GM23338 (cell line): ENCODE measurements around the gene UBASH3B.

Experiments used
- CREB1 ChIP-seq: fragments of 250-450 bp; sonication (Bioruptor Pico); IDR thresholded peaks from 2 replicates; pipeline ENCODE4 v1.5.0; 2020; ENCODE audit warnings: low read depth, mild to moderate bottlenecking, moderate library complexity
- CTCF ChIP-seq, 2 experiments: fragments of 200-600 bp in 1 of 2; sonication (generic) in 1 of 2; conservative IDR thresholded peaks; 2 replicates each; pipeline versions ENCODE4 v1.5.1 to v1.6.1; 2016 to 2017; ENCODE audit warnings: antibody characterized with exemption in 2 of 2, low read depth in 2 of 2, mild to moderate bottlenecking in 2 of 2, moderate library complexity in 1 of 2
- ETS1 ChIP-seq: IDR thresholded peaks from 2 replicates; pipeline ENCODE4 v1.6.1; 2016; ENCODE audit warnings: antibody characterized with exemption
- EZH2 ChIP-seq: fragments of 200-600 bp; sonication (generic); IDR thresholded peaks from one replicate; pipeline ENCODE4 v1.8.0; 2017; ENCODE audit warnings: antibody characterized with exemption, mild to moderate bottlenecking, low read depth; ENCODE audit not compliant: unreplicated experiment
- EZH2phosphoT487 ChIP-seq: fragments of 200-600 bp; sonication (generic); IDR thresholded peaks from one replicate; pipeline ENCODE4 v1.8.1; 2018; ENCODE audit warnings: antibody characterized with exemption; ENCODE audit not compliant: unreplicated experiment
- NANOG ChIP-seq: IDR thresholded peaks from 2 replicates; pipeline ENCODE4 v1.6.1; 2016; ENCODE audit warnings: antibody characterized with exemption, borderline replicate concordance
- POLR2AphosphoS5 ChIP-seq: IDR thresholded peaks from 2 replicates; pipeline ENCODE4 v1.6.1; 2016; ENCODE audit warnings: antibody characterized with exemption, low read depth
- ZNF114 ChIP-seq: fragments of 250-450 bp; sonication (Bioruptor Pico); IDR thresholded peaks from 2 replicates; pipeline ENCODE4 v1.5.0; 2020; ENCODE audit warnings: mild to moderate bottlenecking, moderate library complexity
- TF ChIP-seq, protein P1 (sequence below): IDR thresholded peaks from one replicate; pipeline ENCODE4 v1.6.1; 2018; ENCODE audit warnings: antibody characterized with exemption; ENCODE audit not compliant: unreplicated experiment

DNA sequence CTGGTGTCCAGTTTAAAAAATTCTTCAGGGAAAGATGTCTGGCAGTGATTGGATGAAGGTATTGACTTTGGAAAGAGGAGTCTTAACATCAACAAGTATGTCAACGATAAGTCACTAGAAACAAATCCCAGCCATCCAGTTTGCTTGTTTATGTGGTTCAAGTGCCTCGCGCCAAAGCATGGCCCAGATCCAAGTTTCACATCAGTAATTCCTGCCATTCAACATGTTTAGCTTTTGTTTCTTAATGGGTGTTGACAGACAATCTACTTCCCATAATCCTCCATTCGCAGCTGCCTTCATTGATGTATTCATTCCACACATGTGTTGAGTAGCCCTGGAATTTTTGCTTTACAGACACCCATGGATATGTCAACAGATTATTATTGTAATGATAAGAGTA, 77.8 kb downstream of the UBASH3B start:
- TF ChIP-seq CTCF (conservative IDR thresholded peaks at IDR 0.05; ENCODE audit: low read depth in 2 of 2) (no peak), POLR2AphosphoS5 (no peak), EZH2 (no peak), CREB1 (CRISPR knock-in tag) (no peak), ZNF114 (no peak), ETS1 (no peak), EZH2phosphoT487 (no peak), NANOG (no peak)
- TF ChIP-seq, protein P1, sequence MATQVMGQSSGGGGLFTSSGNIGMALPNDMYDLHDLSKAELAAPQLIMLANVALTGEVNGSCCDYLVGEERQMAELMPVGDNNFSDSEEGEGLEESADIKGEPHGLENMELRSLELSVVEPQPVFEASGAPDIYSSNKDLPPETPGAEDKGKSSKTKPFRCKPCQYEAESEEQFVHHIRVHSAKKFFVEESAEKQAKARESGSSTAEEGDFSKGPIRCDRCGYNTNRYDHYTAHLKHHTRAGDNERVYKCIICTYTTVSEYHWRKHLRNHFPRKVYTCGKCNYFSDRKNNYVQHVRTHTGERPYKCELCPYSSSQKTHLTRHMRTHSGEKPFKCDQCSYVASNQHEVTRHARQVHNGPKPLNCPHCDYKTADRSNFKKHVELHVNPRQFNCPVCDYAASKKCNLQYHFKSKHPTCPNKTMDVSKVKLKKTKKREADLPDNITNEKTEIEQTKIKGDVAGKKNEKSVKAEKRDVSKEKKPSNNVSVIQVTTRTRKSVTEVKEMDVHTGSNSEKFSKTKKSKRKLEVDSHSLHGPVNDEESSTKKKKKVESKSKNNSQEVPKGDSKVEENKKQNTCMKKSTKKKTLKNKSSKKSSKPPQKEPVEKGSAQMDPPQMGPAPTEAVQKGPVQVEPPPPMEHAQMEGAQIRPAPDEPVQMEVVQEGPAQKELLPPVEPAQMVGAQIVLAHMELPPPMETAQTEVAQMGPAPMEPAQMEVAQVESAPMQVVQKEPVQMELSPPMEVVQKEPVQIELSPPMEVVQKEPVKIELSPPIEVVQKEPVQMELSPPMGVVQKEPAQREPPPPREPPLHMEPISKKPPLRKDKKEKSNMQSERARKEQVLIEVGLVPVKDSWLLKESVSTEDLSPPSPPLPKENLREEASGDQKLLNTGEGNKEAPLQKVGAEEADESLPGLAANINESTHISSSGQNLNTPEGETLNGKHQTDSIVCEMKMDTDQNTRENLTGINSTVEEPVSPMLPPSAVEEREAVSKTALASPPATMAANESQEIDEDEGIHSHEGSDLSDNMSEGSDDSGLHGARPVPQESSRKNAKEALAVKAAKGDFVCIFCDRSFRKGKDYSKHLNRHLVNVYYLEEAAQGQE = no peak
